Subcutaneous adipose tissue (tissue), 4 donors: ENCODE data around the gene MCTP2. TPM values are rescaled to one million over a fixed set of nuclear protein-coding genes. Genes with fewer than 3 reads are reported as not detected.

ENCODE experiments used
- CTCF ChIP-seq: fragments of 450-650 bp; IDR thresholded peaks from one replicate; pipeline ENCODE4 v1.5.1; 2016; ENCODE audit warnings: low read depth, mild to moderate bottlenecking, control low read depth, antibody characterized with exemption, moderate library complexity
- total RNA-seq, 4 donors: library from RNA; depleted of rRNA; stranded (reverse); fragments of >200 nt; gene quantifications; one replicate each; pipeline ENCODE4 v1.1.0, GENCODE V29; 2016

The MCTP2 gene
- total RNA-seq, 4 donors from 2014 or later = 2.6 to 5.5 (median 4.6) TPM

- TF ChIP-seq CTCF = no peak
Observed at GRCh38 chr15:94324117-94324826, 92.9 kb downstream of the MCTP2 start.

GRCh38 chr15:94324835-94325767 lies 93.7 kb downstream of the MCTP2 start:
- TF ChIP-seq CTCF = no peak

GRCh38 chr15:94327356-94327936 lies 96.1 kb downstream of the MCTP2 start:
- no peak for TF ChIP-seq CTCF

- no peak for TF ChIP-seq CTCF
Observed at GRCh38 chr15:94331731-94332130, 100.4 kb downstream of the MCTP2 start.

- TF ChIP-seq CTCF = no peak
Observed at GRCh38 chr15:94335616-94336015, 104.3 kb downstream of the MCTP2 start.

- no peak for TF ChIP-seq CTCF
Observed at GRCh38 chr15:94336817-94337467, 105.6 kb downstream of the MCTP2 start.
